GM19238 (cell line): ENCODE results near the gene CA5A.
"Not testable (repeated sequence)": the region's sequence is repeated elsewhere in the genome, so short reads cannot be mapped to it uniquely, and the experiment has no call there.

Experiments
- DNase-seq: peaks from one replicate; pipeline ENCODE4 v3.0.0; 2011; ENCODE audit warnings: low spot score; ENCODE audit not compliant: insufficient read length

The CA5A gene

DNA sequence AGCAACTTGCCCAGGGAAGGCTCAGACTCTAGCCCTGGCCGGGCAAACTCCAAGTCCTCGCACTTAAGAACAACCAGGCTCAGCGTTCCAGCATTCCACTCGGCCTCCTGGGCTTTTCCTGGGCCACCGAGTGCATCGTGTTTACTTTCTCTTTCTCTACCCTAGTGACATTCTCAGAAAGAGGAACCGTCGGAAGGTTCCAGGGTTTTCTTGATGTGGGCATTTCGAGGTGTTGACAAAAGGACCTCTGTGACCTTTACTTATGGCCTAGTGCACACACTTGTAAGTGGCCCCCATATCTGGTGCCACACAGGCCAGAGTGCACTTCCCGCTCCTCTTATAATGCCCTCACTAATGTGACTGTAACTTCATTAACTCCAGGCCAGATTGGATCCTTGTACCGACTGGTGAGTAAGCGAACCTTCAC lies 11.8 kb upstream of the CA5A start:
- DNase-seq: no peak

DNA sequence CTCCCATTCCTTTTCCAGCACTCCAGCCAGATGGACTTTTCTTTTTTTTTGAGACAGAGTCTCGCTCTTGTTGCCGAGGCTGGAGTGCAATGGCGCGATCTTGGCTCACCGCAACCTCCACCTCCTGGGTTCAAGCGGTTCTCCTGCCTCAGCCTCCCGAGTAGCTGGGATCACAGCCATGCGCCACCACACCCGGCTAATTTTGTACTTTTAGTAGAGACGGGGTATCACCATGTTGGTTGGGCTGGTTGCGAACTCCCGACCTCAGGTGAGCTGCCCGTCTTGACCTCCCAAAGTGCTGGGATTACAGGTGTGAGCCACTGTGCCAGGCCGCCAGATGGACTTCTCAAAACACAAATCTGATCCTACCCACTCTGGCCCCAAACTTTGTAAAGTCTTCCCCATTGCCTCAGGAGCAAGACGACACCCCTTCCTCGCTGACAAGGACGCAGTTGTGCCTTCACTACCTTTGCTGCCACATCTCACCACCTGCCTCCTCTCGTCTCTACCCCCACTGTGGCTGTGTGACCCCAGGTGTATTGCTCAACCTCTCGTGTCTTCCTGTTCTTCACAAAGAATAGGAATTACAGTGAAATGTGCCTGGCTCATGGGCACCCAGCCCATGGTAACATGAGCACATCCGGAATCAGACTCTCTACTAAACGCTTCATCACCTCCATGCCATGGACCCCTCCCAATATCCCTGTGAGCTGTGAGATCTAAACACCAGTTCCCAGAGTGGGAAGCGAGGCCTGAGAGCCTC lies 11.2 kb upstream of the CA5A start:
- no peak for DNase-seq

DNA sequence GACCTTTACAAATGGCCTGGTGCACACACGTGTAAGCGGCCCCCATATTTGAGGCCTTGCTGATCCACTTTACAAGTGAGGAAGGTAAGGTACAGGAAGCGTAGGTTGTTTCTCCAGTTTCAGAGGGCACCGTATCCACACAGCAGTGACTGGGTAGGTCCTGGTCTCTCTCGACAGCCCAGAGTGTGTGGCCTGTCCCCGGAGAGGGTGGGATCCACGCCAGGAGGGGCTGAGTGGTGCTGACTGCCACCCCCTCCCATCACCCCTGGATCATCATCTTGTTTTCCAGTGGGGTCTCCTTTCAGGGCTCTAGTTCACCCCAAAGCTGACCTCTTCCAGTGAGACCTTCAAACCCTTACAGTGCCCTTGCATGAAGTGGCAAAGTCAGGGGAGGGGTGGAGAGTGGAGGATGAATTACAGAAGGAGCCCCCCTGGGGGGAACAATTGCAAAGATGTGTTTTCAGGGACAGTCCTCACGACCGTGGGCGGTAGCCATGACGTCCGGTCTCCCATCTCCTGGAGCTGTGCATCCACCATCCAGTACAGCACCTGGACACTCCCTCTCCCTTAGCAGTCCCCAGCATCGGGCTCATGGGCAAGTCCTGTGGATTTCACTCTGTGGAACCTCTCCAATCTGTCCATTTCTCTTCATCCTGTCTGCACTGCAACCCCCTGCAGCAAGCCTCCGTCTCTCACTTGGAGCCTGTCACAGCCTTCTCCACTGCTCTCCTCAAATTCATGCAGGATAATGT lies 10.4 kb upstream of the CA5A start:
- no peak for DNase-seq

- no peak for DNase-seq
Observed at GRCh38 chr16:87945351-87946042, 9.2 kb upstream of the CA5A start.

DNA sequence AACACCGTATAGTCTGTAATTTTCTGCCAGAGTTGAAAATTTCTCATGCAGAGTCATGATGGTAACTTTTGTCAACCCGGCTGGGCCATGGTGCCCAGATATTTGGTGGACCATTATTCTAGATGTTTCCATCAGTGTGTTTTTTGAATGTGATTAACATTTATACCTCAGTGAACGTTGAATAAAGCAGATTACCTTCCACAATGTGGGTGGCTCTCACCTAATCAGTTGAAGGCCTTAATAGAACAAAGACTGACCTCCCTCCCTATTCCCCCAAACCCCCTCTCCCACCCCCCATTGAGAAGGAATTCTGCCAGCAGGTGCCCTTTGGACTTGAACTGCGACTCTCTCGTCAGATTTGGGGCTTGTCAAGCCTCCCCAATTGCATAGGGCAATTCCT lies 6.4 kb upstream of the CA5A start:
- DNase-seq: no peak

DNA sequence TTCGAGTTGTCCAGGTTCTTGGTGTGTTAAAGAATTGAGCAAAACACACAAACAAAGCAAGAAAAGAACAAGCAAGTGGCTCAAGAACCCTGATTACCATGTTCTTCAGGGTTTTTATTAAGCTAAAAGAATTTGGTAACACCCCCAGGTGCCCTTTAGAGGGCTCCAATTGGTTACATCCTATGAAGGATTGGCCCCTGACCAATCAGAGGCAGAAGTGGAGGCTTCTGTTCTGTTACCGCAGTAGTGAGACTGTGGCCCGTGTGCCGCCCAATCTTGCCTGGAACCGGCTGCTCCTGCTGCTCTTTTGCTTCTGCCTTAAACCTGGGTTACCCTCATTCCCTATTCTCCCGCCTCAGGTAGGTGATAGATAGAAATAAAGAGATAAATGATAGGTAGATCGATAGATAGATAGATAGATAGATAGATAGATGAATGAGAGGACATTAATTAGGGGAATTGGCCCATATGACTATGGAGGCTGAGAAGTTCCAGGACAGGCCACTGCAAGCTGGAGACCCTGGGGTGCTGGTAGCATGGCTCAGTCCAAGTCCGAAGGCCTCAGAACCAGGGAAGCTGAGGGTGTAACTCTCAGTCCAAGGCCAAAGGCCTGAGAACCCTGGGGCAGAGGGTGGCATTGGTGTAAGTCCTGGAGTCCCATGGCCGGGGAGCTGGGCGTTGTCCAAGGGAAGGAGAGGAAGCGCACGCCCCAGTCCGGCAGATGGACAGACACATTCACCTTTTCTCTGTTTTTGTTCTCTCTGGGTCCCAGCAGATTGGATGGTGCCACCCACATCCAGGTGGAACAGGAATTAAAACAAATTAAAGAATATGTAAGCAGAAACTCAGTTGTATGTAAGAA lies 3.5 kb upstream of the CA5A start:
- DNase-seq: no peak

DNA sequence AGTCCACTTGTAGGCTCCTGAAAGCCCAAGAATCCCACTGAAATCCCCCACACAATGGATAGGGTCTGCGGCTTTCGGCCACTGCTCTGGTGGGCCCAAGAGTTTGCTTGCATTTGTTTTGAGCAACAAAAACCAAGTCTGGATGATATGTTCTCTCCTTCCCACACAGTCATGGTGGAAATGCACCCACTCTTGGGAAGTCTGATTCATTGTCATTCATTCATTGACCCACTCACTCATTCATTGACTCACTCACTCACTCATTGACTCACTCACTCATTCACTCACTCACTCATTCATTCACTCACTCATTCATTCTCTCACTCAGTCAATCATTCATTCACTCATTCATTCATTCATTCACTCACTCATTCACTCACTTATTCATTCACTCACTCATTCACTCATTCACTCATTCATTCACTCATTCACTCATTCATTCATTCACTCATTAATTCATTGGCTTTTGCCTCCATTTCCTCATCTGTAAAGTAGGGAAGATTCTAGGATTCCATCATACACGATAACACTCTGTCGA lies 2.2 kb upstream of the CA5A start:
- DNase-seq: no peak

GRCh38 chr16:87937231-87937542 lies 858 bp upstream of the CA5A start:
- not testable (repeated sequence) for DNase-seq

- DNase-seq: not testable (repeated sequence)
Observed at GRCh38 chr16:87936016-87936374, 334 bp downstream of the CA5A start.

DNA sequence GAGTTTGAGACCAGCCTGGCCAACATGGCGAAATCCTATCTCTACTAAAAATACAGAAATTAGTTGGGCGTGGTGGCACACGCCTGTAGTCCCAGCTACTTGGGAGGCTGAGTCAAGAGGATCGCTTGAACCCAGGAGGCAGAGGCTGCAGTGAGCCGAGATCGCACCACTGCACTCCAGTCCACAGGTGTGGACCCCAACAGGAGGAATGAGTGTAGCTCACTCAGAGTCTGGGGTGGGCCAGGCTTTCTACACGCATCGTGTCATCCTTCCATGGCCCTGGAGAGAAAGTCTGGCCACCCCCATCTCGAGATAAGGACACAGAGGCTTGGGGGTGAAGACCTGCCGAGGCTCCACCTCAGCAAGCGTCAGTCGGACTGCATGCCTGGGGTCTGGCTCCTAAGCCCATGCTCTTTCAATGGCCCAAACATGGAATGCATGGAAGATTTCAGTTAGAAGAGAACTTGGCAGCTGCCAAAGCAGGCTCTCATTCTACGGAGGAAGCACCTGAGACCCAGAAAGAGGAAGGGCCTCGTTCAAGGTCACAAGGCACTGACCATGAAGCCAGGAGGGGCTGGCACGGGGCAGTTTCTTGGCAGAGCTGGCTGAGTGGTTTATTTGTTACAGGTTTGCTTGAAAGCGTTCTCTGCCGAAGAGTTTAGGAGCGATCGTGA lies 1.4 kb downstream of the CA5A start:
- DNase-seq: not testable (repeated sequence)

GRCh38 chr16:87933140-87933495 lies 3.2 kb downstream of the CA5A start:
- DNase-seq: no peak

DNA sequence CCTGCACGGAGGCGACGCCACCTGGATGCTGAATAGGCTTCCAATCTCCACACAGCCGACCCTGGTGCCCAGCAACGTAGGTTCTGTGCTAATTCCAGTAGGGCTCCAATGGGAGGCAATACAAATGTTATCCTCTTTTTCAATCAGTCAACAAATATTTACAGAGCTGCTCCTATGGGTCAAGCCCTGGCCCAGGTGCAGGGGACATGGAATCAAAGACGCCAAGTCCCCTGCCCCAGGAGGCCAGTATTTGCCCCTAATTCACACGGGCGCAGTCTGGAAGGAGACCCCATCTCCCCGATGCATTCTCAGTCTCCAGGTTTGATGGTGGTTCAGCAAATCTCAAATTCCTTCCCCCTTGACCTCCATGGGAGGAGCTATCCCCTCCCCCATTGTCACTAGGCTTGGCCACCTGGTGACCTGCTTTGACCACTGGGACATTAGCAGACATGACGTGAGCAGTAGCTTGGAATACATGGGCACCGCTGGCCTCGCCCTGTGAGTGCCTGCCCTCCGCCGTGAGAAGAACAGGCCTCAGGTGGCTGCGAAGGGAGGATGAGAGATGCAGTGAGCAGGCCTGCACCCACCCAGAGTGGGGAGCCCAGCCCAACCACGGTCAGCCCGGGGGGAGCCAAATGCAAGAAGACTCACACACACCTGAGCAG lies 3.7 kb downstream of the CA5A start:
- DNase-seq: not testable (repeated sequence)

- no peak for DNase-seq
Observed at GRCh38 chr16:87931504-87931903, 4.8 kb downstream of the CA5A start.

DNA sequence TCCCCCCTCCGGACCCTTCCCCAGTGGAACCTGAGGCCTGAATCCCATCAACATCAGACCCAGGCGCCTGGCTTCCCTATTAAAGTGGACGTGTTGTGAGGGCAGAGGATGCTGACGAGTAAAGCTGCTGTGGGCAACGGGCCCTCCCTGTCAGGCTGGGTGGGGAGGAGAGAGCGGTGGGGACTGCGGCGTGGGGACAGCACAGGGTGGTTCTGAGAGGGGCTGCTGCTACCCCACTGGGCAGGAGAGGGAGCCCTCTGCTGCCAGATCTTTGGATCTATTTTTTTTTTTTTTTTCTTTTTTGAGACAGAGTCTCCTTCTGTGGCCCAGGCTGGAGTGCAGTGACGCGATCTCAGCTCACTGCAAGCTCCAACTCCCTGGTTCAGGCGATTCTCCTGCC lies 5.9 kb downstream of the CA5A start:
- no peak for DNase-seq

GRCh38 chr16:87929986-87930385 lies 6.3 kb downstream of the CA5A start:
- DNase-seq: no peak

DNA sequence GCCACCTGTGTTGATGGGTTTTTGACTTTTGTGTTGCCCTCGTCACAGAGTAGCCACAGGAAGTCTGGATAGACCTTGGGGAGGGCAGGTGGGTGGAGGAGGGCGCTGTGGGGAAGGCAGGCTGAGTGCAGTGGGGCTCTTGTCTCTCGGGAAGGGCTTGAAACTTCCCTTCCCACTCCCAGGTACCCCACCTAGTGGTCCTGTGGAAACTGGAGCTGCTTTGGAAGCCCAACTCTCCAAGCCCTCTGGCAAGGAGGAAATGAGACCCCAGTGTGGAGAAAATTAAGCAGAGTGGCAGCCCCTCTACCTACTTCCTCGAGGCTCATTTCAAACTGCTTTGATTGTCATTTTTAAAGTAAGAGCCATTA lies 9.2 kb downstream of the CA5A start:
- DNase-seq: no peak

- DNase-seq: no peak
Observed at GRCh38 chr16:87926246-87927194, 9.8 kb downstream of the CA5A start.

DNA sequence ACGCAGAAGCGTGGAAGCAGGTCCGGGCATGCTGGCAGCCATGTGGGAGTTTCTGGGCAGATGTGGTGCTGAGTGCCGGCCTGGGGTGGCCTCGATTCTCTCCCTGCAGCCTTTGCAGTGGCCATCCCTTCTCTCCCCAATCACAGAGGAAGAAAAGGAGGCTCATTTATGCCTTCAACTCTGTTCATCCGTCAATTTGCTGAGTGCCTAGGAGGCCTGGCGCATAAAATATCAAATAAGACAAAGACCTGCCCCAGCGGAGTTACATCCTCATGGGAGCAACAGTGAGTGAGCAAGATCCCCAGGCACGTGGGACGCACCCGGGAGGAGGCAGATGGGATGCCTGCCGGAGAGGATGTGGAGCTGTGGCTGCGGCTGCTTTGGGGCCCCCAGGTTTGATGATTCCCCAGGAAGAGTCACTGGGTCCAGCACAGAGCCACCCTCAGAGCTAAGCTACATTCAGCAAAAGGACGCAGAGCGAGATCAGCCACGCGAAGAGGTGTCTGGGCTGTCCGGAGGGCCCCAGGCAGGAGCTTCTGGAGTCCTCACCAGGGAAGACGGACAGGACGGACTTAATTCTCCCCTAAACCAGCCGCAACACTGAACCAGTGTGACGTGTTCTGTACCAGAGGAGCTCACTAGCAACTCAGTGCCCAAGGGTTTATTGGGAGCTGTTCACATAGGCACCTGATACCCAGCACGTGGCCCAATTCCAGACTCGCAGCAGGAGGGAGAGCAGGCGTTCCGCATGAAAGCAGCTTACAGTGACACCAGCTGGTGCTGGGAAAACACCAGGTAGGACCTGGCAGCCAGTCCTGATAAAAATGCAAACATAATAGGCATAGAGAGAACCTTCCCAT lies 11.3 kb downstream of the CA5A start:
- no peak for DNase-seq
